IMR-90 (cell line): ENCODE measurements around the gene PPDPF. TPM values are rescaled to one million over a fixed set of nuclear protein-coding genes. Genes with fewer than 3 reads are reported as not detected.

ENCODE experiments used
- ATAC-seq: fragments of 200-7000 bp; cut with Tn5 transposase; 2 replicates; pipeline ENCODE4 v1.9.1; 2020; ENCODE audit warnings: low read depth, mild to moderate bottlenecking, moderate library complexity
- BruUV-seq: library from RNA; stranded (reverse); fragments of 400-500 nt; replicated peaks from 2 replicates; lab custom pipeline; 2021; lab: Mats Ljungman, UMichigan
- CTCF ChIA-PET: fragments of 300-600 bp; formaldehyde crosslinking; extraction: SDS; loops from one replicate; lab custom pipeline; 2021; ENCODE audit warnings: antibody characterized with exemption; lab: Yijun Ruan, JAX
- POLR2A ChIA-PET: fragments of 300-600 bp; sonication (Branson Sonifier 250); formaldehyde crosslinking; loops from one replicate; lab custom pipeline; 2022; ENCODE audit warnings: antibody characterized with exemption; ENCODE audit not compliant: unreplicated experiment; lab: Charles Lee
- DNase-seq: peaks from one replicate; pipeline ENCODE4 v3.0.0; 2013
- H2AFZ ChIP-seq: replicated peaks from 2 replicates; pipeline ENCODE3; 2013; ENCODE audit warnings: low read length, mild to moderate bottlenecking; ENCODE audit not compliant: poor library complexity
- H2AK5ac ChIP-seq: 2 replicates; pipeline ENCODE4 v1.6.1; 2013; ENCODE audit warnings: low read depth, low read length, inconsistent platforms
- H2AK9ac ChIP-seq: replicated peaks from 2 replicates; pipeline ENCODE3; 2013; ENCODE audit warnings: mild to moderate bottlenecking, low read depth, low read length, moderate library complexity; ENCODE audit not compliant: poor library complexity
- H2BK120ac ChIP-seq: 2 replicates; pipeline ENCODE4 v1.6.1; 2013; ENCODE audit warnings: low read depth, low read length, inconsistent platforms
- H2BK15ac ChIP-seq: 3 replicates; pipeline ENCODE4 v1.6.1; 2013; ENCODE audit warnings: low read depth, low read length, inconsistent platforms
- H2BK20ac ChIP-seq: 2 replicates; pipeline ENCODE4 v1.6.1; 2013; ENCODE audit warnings: low read depth, mild to moderate bottlenecking, inconsistent platforms, low read length, moderate library complexity
- H2BK5ac ChIP-seq: 2 replicates; pipeline ENCODE4 v1.6.1; 2013; ENCODE audit warnings: mild to moderate bottlenecking, low read depth, low read length, inconsistent platforms; ENCODE audit not compliant: poor library complexity, severe bottlenecking
- H3K14ac ChIP-seq: replicated peaks from 2 replicates; pipeline ENCODE4 v1.6.1; 2013; ENCODE audit warnings: low read depth, low read length, inconsistent platforms
- H3K18ac ChIP-seq: 2 replicates; pipeline ENCODE4 v1.6.1; 2013; ENCODE audit warnings: low read depth, low read length, control low read depth
- H3K23ac ChIP-seq: 2 replicates; pipeline ENCODE4 v1.6.1; 2013; ENCODE audit warnings: low read depth, low read length, inconsistent platforms
- H3K27ac ChIP-seq: 2 replicates; pipeline ENCODE4 v1.5.1; 2013; ENCODE audit warnings: mild to moderate bottlenecking, control low read depth, low read length; ENCODE audit not compliant: insufficient read depth
- H3K27me3 ChIP-seq: 2 replicates; pipeline ENCODE4 v1.6.1; 2013; ENCODE audit warnings: low read length; ENCODE audit not compliant: control insufficient read depth, insufficient read depth
- H3K36me3 ChIP-seq: 2 replicates; pipeline ENCODE4 v1.6.1; 2013; ENCODE audit warnings: low read length, mixed read lengths; ENCODE audit not compliant: control insufficient read depth, insufficient read depth
- H3K4ac ChIP-seq: 2 replicates; pipeline ENCODE4 v1.6.1; 2013; ENCODE audit warnings: low read depth, low read length, inconsistent platforms
- H3K4me1 ChIP-seq: 2 replicates; pipeline ENCODE4 v1.6.1; 2013; ENCODE audit warnings: low read length, mixed read lengths; ENCODE audit not compliant: control insufficient read depth, insufficient read depth
- H3K4me2 ChIP-seq: 2 replicates; pipeline ENCODE4 v1.6.1; 2013; ENCODE audit warnings: low read depth, mild to moderate bottlenecking, control low read depth, low read length, moderate library complexity
- H3K4me3 ChIP-seq: 2 replicates; pipeline ENCODE4 v1.5.1; 2013; ENCODE audit warnings: low read depth, mild to moderate bottlenecking, control low read depth, low read length, moderate library complexity; ENCODE audit not compliant: insufficient read depth
- H3K56ac ChIP-seq: 2 replicates; pipeline ENCODE4 v1.6.1; 2013; ENCODE audit warnings: low read length, inconsistent platforms; ENCODE audit not compliant: insufficient read depth; ENCODE audit errors: extremely low read depth
- H3K79me1 ChIP-seq, 2 experiments: 2 replicates each; pipeline ENCODE4 v1.6.1; 2013; ENCODE audit warnings: low read length in 2 of 2, inconsistent platforms in 1 of 2, low read depth in 1 of 2
- H3K9ac ChIP-seq: 2 replicates; pipeline ENCODE4 v1.6.1; 2013; ENCODE audit warnings: low read depth, low read length, control low read depth
- H3K9me1 ChIP-seq: 2 replicates; pipeline ENCODE4 v1.6.1; 2013; ENCODE audit warnings: low read length, inconsistent platforms; ENCODE audit not compliant: insufficient read depth
- H3K9me3 ChIP-seq: 2 replicates; pipeline ENCODE4 v1.6.1; 2013; ENCODE audit warnings: low read length; ENCODE audit not compliant: control insufficient read depth, insufficient read depth
- H4K20me1 ChIP-seq: 2 replicates; pipeline ENCODE4 v1.6.1; 2013; ENCODE audit warnings: low read length, inconsistent platforms; ENCODE audit not compliant: insufficient read depth
- H4K5ac ChIP-seq: 2 replicates; pipeline ENCODE4 v1.6.1; 2013; ENCODE audit warnings: mild to moderate bottlenecking, low read depth, low read length, control low read depth
- H4K8ac ChIP-seq, 2 experiments: 2 replicates each; pipeline ENCODE4 v1.6.1; 2013; ENCODE audit warnings: low read depth in 2 of 2, low read length in 2 of 2, control low read depth in 1 of 2, inconsistent platforms in 1 of 2
- H4K91ac ChIP-seq: 2 replicates; pipeline ENCODE4 v1.6.1; 2013; ENCODE audit warnings: low read depth, low read length, inconsistent platforms; ENCODE audit not compliant: insufficient read depth
- BHLHE40 ChIP-seq: fragments of 150-350 bp; IDR thresholded peaks from 2 replicates; pipeline ENCODE4 v1.6.1; 2016; ENCODE audit warnings: mild to moderate bottlenecking, low read depth, low read length
- CEBPB ChIP-seq: IDR thresholded peaks from 2 replicates; pipeline ENCODE4 v1.6.1; 2012; ENCODE audit warnings: low read depth, low read length, improper control_type of control experiment
- CHD1 ChIP-seq: IDR thresholded peaks from 2 replicates; pipeline ENCODE4 v1.6.1; 2012; ENCODE audit warnings: low read depth, low read length, improper control_type of control experiment
- CTCF ChIP-seq: conservative IDR thresholded peaks from 2 replicates; pipeline ENCODE4 v1.5.1; 2012; ENCODE audit warnings: mild to moderate bottlenecking, low read depth, low read length, improper control_type of control experiment
- ELK1 ChIP-seq: fragments of 150-350 bp; IDR thresholded peaks from 2 replicates; pipeline ENCODE4 v1.6.1; 2016; ENCODE audit warnings: low read depth, mild to moderate bottlenecking, low read length, moderate library complexity, borderline replicate concordance
- FOS ChIP-seq: fragments of 150-350 bp; IDR thresholded peaks from 2 replicates; pipeline ENCODE4 v1.6.1; 2016; ENCODE audit warnings: low read depth, low read length
- MAFK ChIP-seq: IDR thresholded peaks from 2 replicates; pipeline ENCODE4 v1.6.1; 2012; ENCODE audit warnings: low read depth, low read length, improper control_type of control experiment
- MAZ ChIP-seq: IDR thresholded peaks from 2 replicates; pipeline ENCODE4 v1.6.1; 2012; ENCODE audit warnings: low read depth, mild to moderate bottlenecking, low read length, improper control_type of control experiment, moderate library complexity, borderline replicate concordance
- MXI1 ChIP-seq: IDR thresholded peaks from 2 replicates; pipeline ENCODE4 v1.6.1; 2012; ENCODE audit warnings: low read depth, mild to moderate bottlenecking, low read length, moderate library complexity, borderline replicate concordance
- NFE2L2 ChIP-seq: fragments of 150-350 bp; IDR thresholded peaks from 2 replicates; pipeline ENCODE4 v1.6.1; 2016; ENCODE audit warnings: low read depth, mild to moderate bottlenecking, low read length
- POLR2A ChIP-seq: IDR thresholded peaks from 2 replicates; pipeline ENCODE4 v1.6.1; 2012; ENCODE audit warnings: mild to moderate bottlenecking, low read depth, low read length
- RAD21 ChIP-seq: IDR thresholded peaks from 2 replicates; pipeline ENCODE4 v1.6.1; 2012; ENCODE audit warnings: low read length, improper control_type of control experiment
- RCOR1 ChIP-seq: IDR thresholded peaks from 2 replicates; pipeline ENCODE4 v1.6.1; 2012; ENCODE audit warnings: mild to moderate bottlenecking, low read length, improper control_type of control experiment; ENCODE audit not compliant: insufficient replicate concordance
- RFX5 ChIP-seq: IDR thresholded peaks from 2 replicates; pipeline ENCODE4 v1.8.0; 2012; ENCODE audit warnings: low read depth, mild to moderate bottlenecking, low read length, moderate library complexity
- SMC3 ChIP-seq: fragments of 150-350 bp; IDR thresholded peaks from 2 replicates; pipeline ENCODE4 v1.6.1; 2016; ENCODE audit warnings: low read depth, mild to moderate bottlenecking, antibody characterized with exemption, low read length, moderate library complexity
- USF2 ChIP-seq: fragments of 150-350 bp; IDR thresholded peaks from 2 replicates; pipeline ENCODE4 v1.6.1; 2017; ENCODE audit warnings: mild to moderate bottlenecking, antibody characterized with exemption, low read length, low read depth
- WGBS, 2 experiments: methylation state at CpG; one replicate each; pipeline versions ENCODE4 v1.1.5 to v1.1.7; 2013; ENCODE audit warnings: missing lambda C conversion rate in 2 of 2; ENCODE audit not compliant: insufficient read length in 1 of 2; ENCODE audit errors: extremely low coverage in 2 of 2; 5-methylcytosine and 5-hydroxymethylcytosine counted together
- dilution Hi-C: fragments of 300-500 bp; cut with HindIII; formaldehyde crosslinking; loops from one replicate; pipeline ENCODE4 v1.14.3; 2018; ENCODE audit warnings: low sequenced_read_pairs; ENCODE audit not compliant: unreplicated experiment
- in situ Hi-C: fragments of 300-500 bp; cut with MboI; formaldehyde crosslinking; loops from 3 replicates; pipeline ENCODE4 v1.14.3; 2019; ENCODE audit warnings: low sequenced_read_pairs, inconsistent platforms, mixed read lengths
- intact Hi-C: fragments of 100-400 bp; cut with micrococcal nuclease; formaldehyde crosslinking; loops from 2 replicates; pipeline ENCODE4 v1.10.0; 2022
- polyA plus RNA-seq, 3 experiments: library from polyadenylated mRNA; depleted of rRNA; stranded (reverse); fragments of >200 nt; gene quantifications; 2 replicates each; pipeline ENCODE4 v1.2.3, GENCODE V29; 2012; ENCODE audit warnings: low replicate concordance in 1 of 3
- total RNA-seq: library from RNA; depleted of rRNA; stranded (reverse); fragments of >200 nt; gene quantifications from 2 replicates; pipeline ENCODE4 v1.2.3, GENCODE V29; 2012

Gene PPDPF
- total and polyA plus RNA-seq, 2 of the 4 experiments (the other 2 are of a cell fraction), result 12.9 to 171 TPM

- no peak for ATAC-seq
- Histone ChIP-seq H4K5ac (no peak overlapping the region), H2BK20ac (no peak overlapping the region), H3K79me1 (no peaks in the 10 kb centered on the region), H3K4me1 (0 out of 2 replicates have a peak, but pooled peaks cover 1% of the 10 kb centered on the region), H4K20me1 (no peaks in the 10 kb centered on the region), H3K4ac (no peak overlapping the region), H3K36me3 (no peaks in the 10 kb centered on the region), H2BK120ac (no peak overlapping the region), H3K27ac (no peak overlapping the region), H2BK5ac (no peak overlapping the region), H3K9me3 (peaks cover 29% of the 10 kb centered on the region), H3K14ac (no peak overlapping the region), H3K27me3 (peaks cover 43% of the 10 kb centered on the region), H2BK15ac (no peak overlapping the region), H3K18ac (no peak overlapping the region), H4K91ac (no peak overlapping the region), H3K23ac (no peak overlapping the region), H3K4me2 (no peak overlapping the region), H3K9me1 (no peaks in the 10 kb centered on the region), H3K9ac (no peak overlapping the region), H4K8ac (no peak overlapping the region), H3K4me3 (no peak overlapping the region), H2AK5ac (no peak overlapping the region), H2AFZ (peak overlapping the region; percentile 14), H2AK9ac (no peak overlapping the region), H3K56ac (no peak overlapping the region)
- DNase-seq, result no peak
- no peak for TF ChIP-seq MAZ
- TF ChIP-seq CHD1, result no peak
- TF ChIP-seq RFX5, result no peak
- TF ChIP-seq RCOR1, result no peak
- no peak for TF ChIP-seq CTCF
- no peak for TF ChIP-seq ELK1
- no peak for TF ChIP-seq SMC3
- TF ChIP-seq RAD21, result no peak
- TF ChIP-seq MXI1, result no peak
- TF ChIP-seq POLR2A, result no peak
- TF ChIP-seq MAFK, result no peak
- no peak for TF ChIP-seq BHLHE40
- TF ChIP-seq CEBPB, result no peak
- no peak for TF ChIP-seq USF2
- TF ChIP-seq NFE2L2, result no peak
- TF ChIP-seq FOS, result no peak
- intact Hi-C loops (no loop called here), in situ Hi-C loops (no loop called here), dilution Hi-C loops (no loop called here)
- WGBS, 2 experiments, result 93% methylated on average over 3 of the region's 12 CpGs; no CpG with 5 or more reads in 1 of the 2 experiments
- BruUV-seq, result no TSS peak
- POLR2A ChIA-PET, result no interaction called here
- CTCF ChIA-PET, result no interaction called here
Measured at GRCh38 chr20:63505723-63506122, 14.8 kb upstream of the PPDPF start.
